GM21381 (cell line): ENCODE measurements around the gene IL10RA.

Experiments used
- ATAC-seq: cut with Tn5 transposase; IDR thresholded peaks from one replicate; pipeline ENCODE4 v1.9.1; 2021; ENCODE audit warnings: mild to moderate bottlenecking, moderate library complexity; ENCODE audit not compliant: unreplicated experiment

IL10RA gene

GRCh38 chr11:117989351-117990102, 3.3 kb downstream of the IL10RA start:
- ATAC-seq, result no peak

GRCh38 chr11:117992136-117992535, 5.9 kb downstream of the IL10RA start:
- ATAC-seq, result no peak

GRCh38 chr11:117992620-117993019, 6.4 kb downstream of the IL10RA start:
- no peak for ATAC-seq

GRCh38 chr11:117993988-117994745, 8.0 kb downstream of the IL10RA start:
- no peak for ATAC-seq

GRCh38 chr11:117995472-117995871, 9.3 kb downstream of the IL10RA start:
- ATAC-seq, result no peak

DNA sequence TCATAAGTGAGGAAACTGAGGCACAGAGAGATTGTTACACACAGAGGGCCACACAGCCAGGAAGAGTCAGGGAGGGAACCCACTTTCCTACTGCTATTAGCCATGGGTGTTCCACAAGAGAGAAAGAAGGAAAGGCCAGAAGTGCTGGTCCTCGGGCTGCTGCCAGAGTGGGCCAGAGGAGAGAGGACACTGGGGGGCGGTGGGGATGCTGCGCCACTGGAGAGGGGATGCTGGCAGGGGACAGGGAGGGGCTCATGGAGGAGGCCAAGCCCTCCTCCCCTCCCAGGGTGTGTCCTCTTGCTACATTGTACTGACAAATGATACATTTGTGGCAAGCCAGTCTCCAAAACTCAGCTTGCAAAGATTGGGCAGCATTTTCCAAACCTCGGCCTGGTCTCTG, 9.9 kb downstream of the IL10RA start:
- ATAC-seq, result no peak

DNA sequence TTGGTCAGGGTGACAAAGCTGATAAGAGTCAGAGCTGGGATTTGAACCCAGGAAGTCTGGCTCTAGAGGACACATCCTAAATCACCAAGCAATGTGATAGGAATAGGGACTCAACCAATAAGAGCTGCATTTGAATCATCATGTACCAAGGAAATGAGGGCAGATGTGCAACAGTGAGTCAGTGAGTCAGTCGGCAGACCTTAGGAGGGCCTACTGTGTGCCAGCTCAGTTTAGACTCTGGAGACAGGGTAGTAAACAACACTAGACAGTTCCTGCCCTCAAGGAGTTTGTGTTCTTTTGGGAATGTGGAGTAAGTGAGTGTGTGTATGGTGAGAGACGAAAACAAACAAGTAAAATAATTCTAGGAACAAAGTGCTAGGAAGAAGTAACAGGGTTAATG, 11.2 kb downstream of the IL10RA start:
- ATAC-seq, result no peak

- ATAC-seq, result peak; percentile 57
Measured at GRCh38 chr11:117997823-117998579, 11.8 kb downstream of the IL10RA start.

- ATAC-seq, result no peak
Measured at GRCh38 chr11:117998664-117999353, 12.6 kb downstream of the IL10RA start.

DNA sequence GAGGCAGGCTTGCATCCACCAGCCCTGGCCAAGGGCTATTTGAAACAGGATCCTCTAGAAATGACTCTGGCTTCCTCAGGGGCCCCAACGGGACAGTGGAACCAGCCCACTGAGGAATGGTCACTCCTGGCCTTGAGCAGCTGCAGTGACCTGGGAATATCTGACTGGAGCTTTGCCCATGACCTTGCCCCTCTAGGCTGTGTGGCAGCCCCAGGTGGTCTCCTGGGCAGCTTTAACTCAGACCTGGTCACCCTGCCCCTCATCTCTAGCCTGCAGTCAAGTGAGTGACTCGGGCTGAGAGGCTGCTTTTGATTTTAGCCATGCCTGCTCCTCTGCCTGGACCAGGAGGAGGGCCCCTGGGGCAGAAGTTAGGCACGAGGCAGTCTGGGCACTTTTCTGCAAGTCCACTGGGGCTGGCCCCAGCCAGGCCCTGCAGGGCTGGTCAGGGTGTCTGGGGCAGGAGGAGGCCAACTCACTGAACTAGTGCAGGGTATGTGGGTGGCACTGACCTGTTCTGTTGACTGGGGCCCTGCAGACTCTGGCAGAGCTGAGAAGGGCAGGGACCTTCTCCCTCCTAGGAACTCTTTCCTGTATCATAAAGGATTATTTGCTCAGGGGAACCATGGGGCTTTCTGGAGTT, 13.3 kb downstream of the IL10RA start:
- no peak for ATAC-seq

DNA sequence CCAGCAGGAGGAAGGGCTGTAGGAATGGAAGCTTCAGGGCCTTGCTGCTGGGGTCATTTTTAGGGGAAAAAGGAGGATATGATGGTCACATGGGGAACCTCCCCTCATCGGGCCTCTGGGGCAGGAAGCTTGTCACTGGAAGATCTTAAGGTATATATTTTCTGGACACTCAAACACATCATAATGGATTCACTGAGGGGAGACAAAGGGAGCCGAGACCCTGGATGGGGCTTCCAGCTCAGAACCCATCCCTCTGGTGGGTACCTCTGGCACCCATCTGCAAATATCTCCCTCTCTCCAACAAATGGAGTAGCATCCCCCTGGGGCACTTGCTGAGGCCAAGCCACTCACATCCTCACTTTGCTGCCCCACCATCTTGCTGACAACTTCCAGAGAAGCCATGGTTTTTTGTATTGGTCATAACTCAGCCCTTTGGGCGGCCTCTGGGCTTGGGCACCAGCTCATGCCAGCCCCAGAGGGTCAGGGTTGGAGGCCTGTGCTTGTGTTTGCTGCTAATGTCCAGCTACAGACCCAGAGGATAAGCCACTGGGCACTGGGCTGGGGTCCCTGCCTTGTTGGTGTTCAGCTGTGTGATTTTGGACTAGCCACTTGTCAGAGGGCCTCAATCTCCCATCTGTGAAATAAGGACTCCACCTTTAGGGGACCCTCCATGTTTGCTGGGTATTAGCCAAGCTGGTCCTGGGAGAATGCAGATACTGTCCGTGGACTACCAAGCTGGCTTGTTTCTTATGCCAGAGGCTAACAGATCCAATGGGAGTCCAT, 14.1 kb downstream of the IL10RA start:
- no peak for ATAC-seq

DNA sequence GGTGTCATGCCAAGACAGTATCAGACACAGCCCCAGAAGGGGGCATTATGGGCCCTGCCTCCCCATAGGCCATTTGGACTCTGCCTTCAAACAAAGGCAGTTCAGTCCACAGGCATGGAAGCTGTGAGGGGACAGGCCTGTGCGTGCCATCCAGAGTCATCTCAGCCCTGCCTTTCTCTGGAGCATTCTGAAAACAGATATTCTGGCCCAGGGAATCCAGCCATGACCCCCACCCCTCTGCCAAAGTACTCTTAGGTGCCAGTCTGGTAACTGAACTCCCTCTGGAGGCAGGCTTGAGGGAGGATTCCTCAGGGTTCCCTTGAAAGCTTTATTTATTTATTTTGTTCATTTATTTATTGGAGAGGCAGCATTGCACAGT, 14.6 kb downstream of the IL10RA start:
- ATAC-seq, result no peak

DNA sequence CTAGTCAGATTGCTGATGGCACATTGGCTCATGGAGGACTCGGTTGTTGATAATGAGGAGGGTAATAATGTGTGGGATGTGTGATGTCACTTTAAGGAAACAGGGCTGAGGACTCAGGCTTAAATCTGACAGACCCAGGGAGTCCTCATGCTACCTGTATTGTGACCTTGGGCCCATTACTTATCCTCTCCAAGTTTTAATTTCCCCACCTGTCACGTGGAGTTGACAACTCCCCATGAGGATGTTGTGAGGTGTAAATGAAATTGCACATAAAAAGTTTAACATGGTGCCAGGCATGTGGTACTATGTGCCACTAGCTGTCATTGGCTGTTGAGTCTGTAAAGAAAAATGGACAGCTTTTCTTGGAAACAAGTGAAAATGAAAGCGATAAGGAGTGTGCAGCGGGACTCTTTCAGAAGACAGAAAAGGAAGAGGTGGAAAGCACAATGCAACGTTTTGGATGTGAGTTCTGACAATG, 15.3 kb downstream of the IL10RA start:
- no peak for ATAC-seq

- ATAC-seq, result no peak
Measured at GRCh38 chr11:118002010-118002540, 15.9 kb downstream of the IL10RA start.

GRCh38 chr11:118002541-118003423, 16.6 kb downstream of the IL10RA start:
- ATAC-seq, result no peak

DNA sequence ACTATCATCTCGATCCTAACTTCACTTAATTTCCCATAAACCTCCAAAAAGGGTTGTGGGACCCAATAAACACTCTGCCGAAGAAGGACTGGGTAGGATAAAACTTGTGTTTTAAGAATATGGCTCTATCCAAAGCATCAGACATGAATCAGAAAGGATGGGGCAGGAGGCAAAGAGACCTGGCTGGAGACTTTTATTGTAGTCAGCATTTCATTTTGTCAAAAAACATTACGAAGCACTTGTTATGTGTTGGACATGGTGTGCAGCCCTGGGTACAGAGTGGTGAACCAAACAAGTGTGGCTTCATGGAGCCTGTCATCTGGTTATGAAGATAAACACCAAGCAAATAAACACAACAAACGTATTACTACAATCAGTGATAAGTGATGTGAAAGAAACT, 17.3 kb downstream of the IL10RA start:
- ATAC-seq, result no peak

- ATAC-seq, result no peak
Measured at GRCh38 chr11:118004543-118005223, 18.5 kb downstream of the IL10RA start.
